GM19238 (cell line): ENCODE data around the gene IGSF1.

ENCODE experiments used
- DNase-seq: peaks from one replicate; pipeline ENCODE4 v3.0.0; 2011; ENCODE audit warnings: low spot score; ENCODE audit not compliant: insufficient read length

IGSF1 gene, protein sequence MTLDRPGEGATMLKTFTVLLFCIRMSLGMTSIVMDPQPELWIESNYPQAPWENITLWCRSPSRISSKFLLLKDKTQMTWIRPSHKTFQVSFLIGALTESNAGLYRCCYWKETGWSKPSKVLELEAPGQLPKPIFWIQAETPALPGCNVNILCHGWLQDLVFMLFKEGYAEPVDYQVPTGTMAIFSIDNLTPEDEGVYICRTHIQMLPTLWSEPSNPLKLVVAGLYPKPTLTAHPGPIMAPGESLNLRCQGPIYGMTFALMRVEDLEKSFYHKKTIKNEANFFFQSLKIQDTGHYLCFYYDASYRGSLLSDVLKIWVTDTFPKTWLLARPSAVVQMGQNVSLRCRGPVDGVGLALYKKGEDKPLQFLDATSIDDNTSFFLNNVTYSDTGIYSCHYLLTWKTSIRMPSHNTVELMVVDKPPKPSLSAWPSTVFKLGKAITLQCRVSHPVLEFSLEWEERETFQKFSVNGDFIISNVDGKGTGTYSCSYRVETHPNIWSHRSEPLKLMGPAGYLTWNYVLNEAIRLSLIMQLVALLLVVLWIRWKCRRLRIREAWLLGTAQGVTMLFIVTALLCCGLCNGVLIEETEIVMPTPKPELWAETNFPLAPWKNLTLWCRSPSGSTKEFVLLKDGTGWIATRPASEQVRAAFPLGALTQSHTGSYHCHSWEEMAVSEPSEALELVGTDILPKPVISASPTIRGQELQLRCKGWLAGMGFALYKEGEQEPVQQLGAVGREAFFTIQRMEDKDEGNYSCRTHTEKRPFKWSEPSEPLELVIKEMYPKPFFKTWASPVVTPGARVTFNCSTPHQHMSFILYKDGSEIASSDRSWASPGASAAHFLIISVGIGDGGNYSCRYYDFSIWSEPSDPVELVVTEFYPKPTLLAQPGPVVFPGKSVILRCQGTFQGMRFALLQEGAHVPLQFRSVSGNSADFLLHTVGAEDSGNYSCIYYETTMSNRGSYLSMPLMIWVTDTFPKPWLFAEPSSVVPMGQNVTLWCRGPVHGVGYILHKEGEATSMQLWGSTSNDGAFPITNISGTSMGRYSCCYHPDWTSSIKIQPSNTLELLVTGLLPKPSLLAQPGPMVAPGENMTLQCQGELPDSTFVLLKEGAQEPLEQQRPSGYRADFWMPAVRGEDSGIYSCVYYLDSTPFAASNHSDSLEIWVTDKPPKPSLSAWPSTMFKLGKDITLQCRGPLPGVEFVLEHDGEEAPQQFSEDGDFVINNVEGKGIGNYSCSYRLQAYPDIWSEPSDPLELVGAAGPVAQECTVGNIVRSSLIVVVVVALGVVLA (N-terminal part only)

DNA sequence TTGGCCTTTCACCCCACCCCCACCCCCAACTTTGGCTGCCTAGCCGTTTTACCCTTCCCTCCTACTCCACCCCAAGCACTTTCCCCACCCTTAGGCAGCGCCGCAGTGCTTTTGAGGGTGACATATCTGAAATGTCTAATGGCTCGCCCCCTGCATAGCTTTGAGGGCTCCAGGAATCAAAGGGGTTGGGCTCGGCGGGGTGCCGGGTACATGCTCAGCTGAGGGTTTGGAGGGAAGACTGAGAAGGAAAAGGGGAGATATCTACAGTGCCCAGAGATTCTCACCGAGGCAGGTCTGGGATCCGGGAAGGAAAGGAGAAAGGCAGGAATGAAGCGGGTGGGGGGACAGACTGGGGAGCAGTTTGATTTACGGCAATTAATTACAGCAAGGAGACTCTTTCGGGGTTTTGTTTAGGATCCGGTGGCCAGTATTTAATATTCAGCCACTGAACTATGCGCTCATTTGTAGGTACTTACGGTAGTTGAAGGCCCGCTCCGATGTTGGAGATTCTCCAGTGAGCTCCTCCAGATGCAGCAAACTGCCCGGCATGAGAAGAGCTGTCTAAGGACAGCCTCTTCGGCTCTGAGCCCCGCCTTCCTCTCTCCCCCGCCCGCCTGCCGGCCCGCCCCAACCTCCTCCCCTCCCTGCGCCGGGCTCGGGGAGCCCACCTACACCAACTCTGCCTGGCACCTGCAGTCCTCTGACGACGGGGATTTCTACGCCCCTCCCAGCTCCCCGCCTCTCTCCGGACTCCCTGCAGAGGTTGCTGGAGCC is at the start of gene IGSF1:
TSS of gene IGSF1 (minus strand) at position 569 of the 774 bp plus-strand sequence. CDS start 2,632 bp downstream, outside the sequence.
- no peak for DNase-seq

DNA sequence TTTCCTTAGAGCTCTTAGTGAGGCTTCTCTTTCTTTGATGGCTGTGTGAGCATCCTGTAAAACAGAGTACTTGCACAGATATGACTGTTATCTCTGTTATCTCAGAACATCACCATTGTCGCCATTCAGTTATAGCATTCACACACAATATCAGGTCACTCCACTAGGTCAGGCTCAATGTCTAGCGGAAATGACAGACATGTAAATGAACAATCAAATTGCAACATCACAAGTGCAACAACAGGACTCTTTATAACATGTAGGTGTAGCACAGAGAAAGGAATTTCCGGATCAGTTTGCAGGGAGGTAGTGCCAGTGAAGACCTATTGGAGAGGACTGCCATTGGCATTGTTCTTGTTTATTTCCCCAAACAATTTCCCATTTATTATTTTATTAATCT is 43.2 kb upstream of the IGSF1 start:
- no peak for DNase-seq

DNA sequence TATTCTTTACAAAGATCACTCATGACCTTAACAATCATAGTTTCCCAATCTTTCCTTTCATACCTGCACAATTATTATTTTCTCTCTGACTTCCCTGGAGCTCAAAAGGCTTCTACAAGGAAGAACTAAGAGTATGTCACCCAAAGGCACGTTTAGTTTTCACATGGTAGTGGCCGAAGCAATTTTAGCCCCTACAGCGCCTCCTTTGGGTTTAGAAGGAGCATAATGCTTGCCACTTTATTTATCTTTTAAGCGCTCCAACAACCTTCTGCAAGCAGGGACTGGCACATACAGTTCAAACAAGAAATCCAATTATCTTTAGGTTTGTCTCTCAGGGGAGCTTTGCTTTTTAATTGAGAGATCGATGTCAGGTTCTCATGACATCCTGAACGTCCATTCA is 42.0 kb upstream of the IGSF1 start:
- DNase-seq, result no peak

DNA sequence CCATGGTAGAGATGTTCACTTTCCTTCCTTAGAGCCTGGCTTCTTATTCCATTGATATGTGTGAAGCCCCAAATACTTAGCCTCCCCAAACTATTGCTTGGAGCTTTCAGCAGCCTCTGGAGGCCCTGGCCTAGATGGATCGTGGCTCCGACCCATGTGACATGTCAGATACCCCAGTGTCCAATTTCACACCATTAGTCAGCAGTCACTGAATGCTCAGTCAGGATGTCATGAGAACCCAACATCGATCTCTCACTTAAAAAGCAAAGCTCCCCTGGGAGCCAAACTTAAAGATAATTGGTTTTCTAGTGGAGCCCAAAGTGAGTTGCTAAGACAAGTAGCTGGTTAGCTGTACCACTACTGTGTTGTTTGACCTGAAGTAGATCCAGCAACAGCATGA is 41.6 kb upstream of the IGSF1 start:
- no peak for DNase-seq

- DNase-seq, result no peak
Measured at GRCh38 chrX:131322651-131323050, 33.5 kb upstream of the IGSF1 start.

DNA sequence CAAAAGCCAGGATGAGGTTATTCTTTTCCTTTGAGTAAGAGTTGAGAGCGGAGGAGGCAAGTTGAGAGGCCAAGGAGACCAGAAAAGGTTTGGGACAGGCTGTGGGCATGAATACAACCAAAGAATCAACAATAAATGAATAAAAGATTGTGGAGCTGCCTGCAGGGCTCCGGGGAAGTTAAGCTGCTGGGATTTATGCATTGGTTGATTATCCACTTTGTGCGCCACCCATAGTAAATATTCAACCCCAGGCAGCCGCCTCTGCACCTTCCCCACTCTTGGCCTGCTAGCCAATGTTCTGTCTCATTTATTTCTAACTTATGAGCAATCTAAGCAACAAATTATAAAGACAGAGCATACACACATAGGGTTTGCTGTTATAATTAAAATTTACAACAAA is 28.2 kb upstream of the IGSF1 start:
- no peak for DNase-seq

GRCh38 chrX:131316260-131316659 is 27.2 kb upstream of the IGSF1 start:
- no peak for DNase-seq

DNA sequence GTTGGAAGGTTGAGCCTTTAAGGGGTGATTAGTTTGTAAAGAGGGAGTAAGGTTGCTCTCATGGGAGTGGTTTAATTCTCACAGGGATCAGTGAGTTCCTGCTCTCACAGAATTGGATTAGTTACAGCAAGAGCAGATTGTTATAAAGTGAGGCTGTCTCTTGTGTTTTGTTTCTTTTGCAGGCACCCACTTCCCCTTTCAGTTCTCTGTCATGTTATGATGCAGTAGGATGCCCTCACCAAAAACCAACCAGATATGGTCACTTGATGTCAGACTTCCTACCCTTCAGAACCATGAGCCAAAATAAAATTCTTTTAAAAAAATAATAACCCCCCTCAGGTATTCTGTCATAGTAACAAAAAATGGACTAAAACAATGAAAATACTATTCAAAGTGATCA is 19.9 kb upstream of the IGSF1 start:
- DNase-seq, result no peak

GRCh38 chrX:131306601-131307000 is 17.5 kb upstream of the IGSF1 start:
- no peak for DNase-seq

DNA sequence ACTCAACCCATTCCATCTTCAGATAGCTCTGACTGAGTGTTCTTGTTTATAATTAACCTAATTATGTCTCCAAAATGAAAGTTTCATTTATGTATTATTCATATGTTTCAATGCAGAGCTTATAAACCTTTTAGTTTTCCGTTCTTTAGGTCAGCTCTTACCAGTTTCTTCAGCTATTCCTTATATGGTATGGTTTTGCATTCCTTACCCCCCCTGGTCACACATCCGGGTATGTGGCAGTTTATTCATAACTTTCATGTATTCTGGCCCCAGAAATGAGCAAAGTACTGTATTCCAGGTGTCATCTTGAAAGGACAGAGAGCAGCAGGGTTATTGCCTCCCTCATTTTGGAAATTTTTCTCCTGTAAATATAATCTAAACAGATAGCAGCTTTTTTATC is 16.8 kb upstream of the IGSF1 start:
- no peak for DNase-seq

DNA sequence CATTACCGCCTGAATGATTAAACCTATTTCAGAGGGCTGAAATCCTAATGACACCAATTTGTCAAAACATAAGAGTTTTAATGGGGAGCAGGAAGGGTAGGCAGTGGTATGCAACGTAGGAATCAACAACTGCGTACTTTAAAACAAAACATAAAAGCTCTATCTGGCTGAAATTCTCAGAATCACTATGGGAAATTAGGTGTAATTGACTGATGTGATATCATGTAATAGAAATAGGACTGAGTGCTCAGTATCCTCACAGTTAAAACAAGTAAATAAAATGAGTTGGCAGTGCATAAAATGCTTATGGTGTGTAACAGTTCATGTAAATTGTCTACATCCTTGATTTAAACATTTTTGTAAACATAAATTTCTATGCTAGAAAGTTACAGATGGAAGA is 13.6 kb upstream of the IGSF1 start:
- no peak for DNase-seq

DNA sequence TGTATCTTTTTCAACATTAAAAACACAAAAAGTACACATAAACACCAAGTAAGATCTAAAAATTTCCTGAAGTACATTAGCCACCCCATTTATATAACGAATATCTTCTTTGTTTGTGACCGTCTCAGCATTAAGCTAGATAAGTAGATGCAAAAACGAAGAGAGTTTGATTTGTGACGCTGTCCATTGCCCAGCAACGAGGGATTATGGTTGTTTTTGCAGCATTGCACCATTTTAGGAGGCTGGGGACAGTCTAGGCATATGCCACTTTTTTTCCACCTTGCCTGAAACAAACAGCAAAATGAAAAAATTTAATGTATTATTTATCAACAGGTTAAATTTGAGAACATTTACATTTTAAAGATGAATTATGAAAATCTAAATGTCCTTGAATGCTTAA is 12.0 kb upstream of the IGSF1 start:
- no peak for DNase-seq

DNA sequence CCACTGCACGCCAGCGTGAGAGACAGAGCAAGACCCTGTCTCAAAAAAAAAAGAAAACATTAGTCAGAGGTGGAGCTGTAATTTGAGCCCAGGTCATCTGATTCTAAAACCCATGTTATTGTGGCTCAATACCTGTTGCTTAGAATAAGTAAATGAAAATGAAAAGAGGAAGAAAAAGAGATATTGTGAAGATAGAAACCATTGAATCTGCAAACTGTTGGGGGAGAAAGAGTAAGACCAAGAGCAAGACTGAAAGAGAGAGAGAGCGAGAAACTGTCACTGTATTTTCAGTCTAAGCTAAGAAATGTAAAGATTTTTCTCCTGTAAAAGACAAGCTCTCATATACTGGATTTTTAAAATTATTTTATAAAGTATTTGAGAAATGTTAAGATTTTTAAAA is 9.7 kb upstream of the IGSF1 start:
- DNase-seq, result no peak

- DNase-seq, result no peak
Measured at GRCh38 chrX:131298036-131298435, 8.9 kb upstream of the IGSF1 start.

DNA sequence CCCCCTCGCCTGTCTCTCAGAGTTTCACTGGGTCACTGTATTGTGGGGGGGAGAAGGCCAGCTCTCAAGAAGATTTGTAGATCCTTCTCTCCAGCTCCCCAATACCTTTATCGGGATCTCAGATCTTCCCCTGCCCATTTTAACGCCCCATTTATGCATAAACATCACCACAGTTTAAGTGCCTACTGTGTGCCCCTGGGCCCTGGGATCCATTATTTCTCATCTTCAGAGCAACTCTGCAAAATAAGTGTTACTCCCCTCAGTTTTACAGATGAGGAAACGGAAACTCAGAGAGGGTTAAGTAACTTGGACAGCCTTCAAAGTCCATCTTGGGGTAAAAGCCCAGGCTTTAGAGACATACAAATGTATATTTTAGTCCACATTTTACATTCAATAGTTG is 421 bp upstream of the IGSF1 start:
- no peak for DNase-seq

GRCh38 chrX:131288188-131288587 is 918 bp downstream of the IGSF1 start:
- DNase-seq, result no peak

- DNase-seq, result no peak
Measured at GRCh38 chrX:131287560-131288179, 1.4 kb downstream of the IGSF1 start.

DNA sequence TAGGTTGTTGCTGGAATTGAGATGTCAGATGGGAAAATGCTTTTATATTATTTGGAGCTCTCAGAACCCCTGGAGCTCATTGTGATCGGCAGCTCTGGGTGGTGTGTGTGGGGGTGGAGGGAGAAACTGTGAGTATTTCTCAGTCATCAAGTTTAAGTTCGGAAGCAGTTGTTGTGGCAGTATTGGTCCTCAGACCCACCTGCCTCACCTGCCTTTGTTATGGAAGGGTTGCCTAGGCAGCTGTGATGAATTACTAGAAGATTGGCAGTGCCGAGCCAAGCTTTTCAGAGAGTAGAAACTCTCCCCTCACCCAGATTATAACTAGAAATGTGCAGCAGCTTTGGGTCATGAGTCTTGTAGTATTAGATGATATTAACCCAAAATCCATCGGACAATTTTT is 9.5 kb downstream of the IGSF1 start:
- no peak for DNase-seq

GRCh38 chrX:131279197-131279596 is 9.9 kb downstream of the IGSF1 start:
- DNase-seq, result no peak

- no peak for DNase-seq
Measured at GRCh38 chrX:131277543-131278136, 11.5 kb downstream of the IGSF1 start.
